HEK293 (cell line): ENCODE measurements around the gene S1PR5.

ENCODE experiments used
- FEZF1 ChIP-seq: fragments of 450-650 bp; formaldehyde crosslinking; IDR thresholded peaks from 2 replicates; pipeline ENCODE4 v1.5.1; 2016; ENCODE audit warnings: missing biosample characterization, missing genetic modification characterization
- KLF9 ChIP-seq: fragments of 450-650 bp; formaldehyde crosslinking; IDR thresholded peaks from 2 replicates; pipeline ENCODE4 v1.5.1; 2016; ENCODE audit warnings: missing biosample characterization, missing genetic modification characterization, low read depth
- TCF7L2 ChIP-seq: IDR thresholded peaks from 2 replicates; pipeline ENCODE4 v1.6.1; 2011; ENCODE audit warnings: low read depth, mild to moderate bottlenecking, inconsistent platforms, low read length, moderate library complexity, borderline replicate concordance
- ZFP3 ChIP-seq: fragments of 450-650 bp; formaldehyde crosslinking; IDR thresholded peaks from 2 replicates; pipeline ENCODE4 v1.5.1; 2016; ENCODE audit warnings: low read depth, missing biosample characterization, missing genetic modification characterization
- ZNF157 ChIP-seq: fragments of 450-650 bp; formaldehyde crosslinking; IDR thresholded peaks from 2 replicates; pipeline ENCODE4 v1.5.1; 2016; ENCODE audit warnings: missing biosample characterization, missing genetic modification characterization
- ZNF274 ChIP-seq, 2 experiments: fragments of 200-500 bp in 1 of 2; fragments of 450-650 bp in 1 of 2; sonication (Bioruptor generic) in 1 of 2; formaldehyde crosslinking in 1 of 2; IDR thresholded peaks; 2 replicates each; pipeline versions ENCODE4 v1.5.1 to v1.6.1; 2014 to 2016; ENCODE audit warnings: borderline replicate concordance in 1 of 2, inconsistent platforms in 1 of 2, low read length in 1 of 2, missing biosample characterization in 1 of 2, missing genetic modification characterization in 1 of 2
- ZNF837 ChIP-seq: fragments of 450-650 bp; formaldehyde crosslinking; IDR thresholded peaks from 2 replicates; pipeline ENCODE4 v1.5.1; 2016; ENCODE audit warnings: missing biosample characterization, missing genetic modification characterization
- TF ChIP-seq, protein P1 (sequence below): fragments of 450-650 bp; formaldehyde crosslinking; optimal IDR thresholded peaks from 2 replicates; pipeline ENCODE3; 2016; ENCODE audit warnings: missing biosample characterization, mild to moderate bottlenecking, missing genetic modification characterization
- TF ChIP-seq, protein P2 (sequence below): fragments of 450-650 bp; formaldehyde crosslinking; IDR thresholded peaks from 2 replicates; pipeline ENCODE4 v1.5.1; 2016; ENCODE audit warnings: missing biosample characterization, missing genetic modification characterization
- TF ChIP-seq, protein P3 (sequence below): fragments of 450-650 bp; formaldehyde crosslinking; IDR thresholded peaks from 2 replicates; pipeline ENCODE4 v1.5.1; 2016; ENCODE audit warnings: missing biosample characterization, missing genetic modification characterization
- TF ChIP-seq, protein P4 (sequence below): fragments of 450-650 bp; formaldehyde crosslinking; IDR thresholded peaks from 2 replicates; pipeline ENCODE4 v1.5.1; 2016; ENCODE audit warnings: missing biosample characterization, missing genetic modification characterization
- TF ChIP-seq, protein P5 (sequence below): fragments of 450-650 bp; formaldehyde crosslinking; IDR thresholded peaks from 2 replicates; pipeline ENCODE4 v1.5.1; 2016; ENCODE audit warnings: missing biosample characterization, missing genetic modification characterization

DNA sequence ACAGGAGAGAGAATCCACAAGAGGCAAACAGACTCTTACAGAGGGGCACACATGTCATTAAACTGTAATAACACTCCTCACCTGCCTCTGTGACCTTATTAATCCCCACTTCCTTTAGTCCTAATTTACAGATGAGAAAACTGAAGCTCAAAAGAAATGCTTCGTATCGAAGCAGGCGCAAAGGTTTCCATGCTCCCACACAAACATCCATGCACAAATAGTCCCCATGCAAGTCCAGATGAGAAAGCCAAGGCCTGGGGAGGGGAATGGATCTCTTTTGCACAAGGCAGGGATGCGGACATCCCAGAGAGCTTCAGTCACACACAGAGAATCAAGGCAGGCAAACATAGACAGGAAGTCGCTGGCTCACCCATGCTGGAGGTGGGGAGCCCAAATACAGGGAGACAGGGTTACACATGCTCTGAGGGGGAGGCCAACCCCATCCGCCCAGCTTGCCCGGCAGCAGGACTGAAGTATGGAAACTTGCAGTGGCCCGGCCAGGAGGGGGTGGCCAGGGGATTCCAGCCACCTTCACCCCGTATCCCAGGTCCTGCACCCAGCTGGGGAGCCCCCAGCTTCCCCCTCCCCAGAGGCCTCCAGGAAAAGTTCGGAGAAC, 468 bp downstream of the S1PR5 start:
- TF ChIP-seq, protein P1, sequence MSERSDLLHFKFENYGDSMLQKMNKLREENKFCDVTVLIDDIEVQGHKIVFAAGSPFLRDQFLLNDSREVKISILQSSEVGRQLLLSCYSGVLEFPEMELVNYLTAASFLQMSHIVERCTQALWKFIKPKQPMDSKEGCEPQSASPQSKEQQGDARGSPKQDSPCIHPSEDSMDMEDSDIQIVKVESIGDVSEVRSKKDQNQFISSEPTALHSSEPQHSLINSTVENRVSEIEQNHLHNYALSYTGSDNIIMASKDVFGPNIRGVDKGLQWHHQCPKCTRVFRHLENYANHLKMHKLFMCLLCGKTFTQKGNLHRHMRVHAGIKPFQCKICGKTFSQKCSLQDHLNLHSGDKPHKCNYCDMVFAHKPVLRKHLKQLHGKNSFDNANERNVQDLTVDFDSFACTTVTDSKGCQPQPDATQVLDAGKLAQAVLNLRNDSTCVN (tag by site-specific recombination): no peak
- TF ChIP-seq, protein P2, sequence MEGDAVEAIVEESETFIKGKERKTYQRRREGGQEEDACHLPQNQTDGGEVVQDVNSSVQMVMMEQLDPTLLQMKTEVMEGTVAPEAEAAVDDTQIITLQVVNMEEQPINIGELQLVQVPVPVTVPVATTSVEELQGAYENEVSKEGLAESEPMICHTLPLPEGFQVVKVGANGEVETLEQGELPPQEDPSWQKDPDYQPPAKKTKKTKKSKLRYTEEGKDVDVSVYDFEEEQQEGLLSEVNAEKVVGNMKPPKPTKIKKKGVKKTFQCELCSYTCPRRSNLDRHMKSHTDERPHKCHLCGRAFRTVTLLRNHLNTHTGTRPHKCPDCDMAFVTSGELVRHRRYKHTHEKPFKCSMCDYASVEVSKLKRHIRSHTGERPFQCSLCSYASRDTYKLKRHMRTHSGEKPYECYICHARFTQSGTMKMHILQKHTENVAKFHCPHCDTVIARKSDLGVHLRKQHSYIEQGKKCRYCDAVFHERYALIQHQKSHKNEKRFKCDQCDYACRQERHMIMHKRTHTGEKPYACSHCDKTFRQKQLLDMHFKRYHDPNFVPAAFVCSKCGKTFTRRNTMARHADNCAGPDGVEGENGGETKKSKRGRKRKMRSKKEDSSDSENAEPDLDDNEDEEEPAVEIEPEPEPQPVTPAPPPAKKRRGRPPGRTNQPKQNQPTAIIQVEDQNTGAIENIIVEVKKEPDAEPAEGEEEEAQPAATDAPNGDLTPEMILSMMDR: no peak
- TF ChIP-seq, protein P3, sequence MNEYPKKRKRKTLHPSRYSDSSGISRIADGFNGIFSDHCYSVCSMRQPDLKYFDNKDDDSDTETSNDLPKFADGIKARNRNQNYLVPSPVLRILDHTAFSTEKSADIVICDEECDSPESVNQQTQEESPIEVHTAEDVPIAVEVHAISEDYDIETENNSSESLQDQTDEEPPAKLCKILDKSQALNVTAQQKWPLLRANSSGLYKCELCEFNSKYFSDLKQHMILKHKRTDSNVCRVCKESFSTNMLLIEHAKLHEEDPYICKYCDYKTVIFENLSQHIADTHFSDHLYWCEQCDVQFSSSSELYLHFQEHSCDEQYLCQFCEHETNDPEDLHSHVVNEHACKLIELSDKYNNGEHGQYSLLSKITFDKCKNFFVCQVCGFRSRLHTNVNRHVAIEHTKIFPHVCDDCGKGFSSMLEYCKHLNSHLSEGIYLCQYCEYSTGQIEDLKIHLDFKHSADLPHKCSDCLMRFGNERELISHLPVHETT (tag by site-specific recombination): no peak
- TF ChIP-seq ZNF837 (tag by site-specific recombination) (no peak), ZNF274 (IDR thresholded peaks at IDR 0.05; ENCODE audit: low read length) (no peak), ZNF274 (tag by site-specific recombination; IDR thresholded peaks at IDR 0.05; ENCODE audit: borderline replicate concordance) (no peak), ZFP3 (tag by site-specific recombination) (no peak), KLF9 (no peak), ZNF157 (tag by site-specific recombination) (no peak), TCF7L2 (no peak), FEZF1 (tag by site-specific recombination) (no peak)
- TF ChIP-seq, protein P4, sequence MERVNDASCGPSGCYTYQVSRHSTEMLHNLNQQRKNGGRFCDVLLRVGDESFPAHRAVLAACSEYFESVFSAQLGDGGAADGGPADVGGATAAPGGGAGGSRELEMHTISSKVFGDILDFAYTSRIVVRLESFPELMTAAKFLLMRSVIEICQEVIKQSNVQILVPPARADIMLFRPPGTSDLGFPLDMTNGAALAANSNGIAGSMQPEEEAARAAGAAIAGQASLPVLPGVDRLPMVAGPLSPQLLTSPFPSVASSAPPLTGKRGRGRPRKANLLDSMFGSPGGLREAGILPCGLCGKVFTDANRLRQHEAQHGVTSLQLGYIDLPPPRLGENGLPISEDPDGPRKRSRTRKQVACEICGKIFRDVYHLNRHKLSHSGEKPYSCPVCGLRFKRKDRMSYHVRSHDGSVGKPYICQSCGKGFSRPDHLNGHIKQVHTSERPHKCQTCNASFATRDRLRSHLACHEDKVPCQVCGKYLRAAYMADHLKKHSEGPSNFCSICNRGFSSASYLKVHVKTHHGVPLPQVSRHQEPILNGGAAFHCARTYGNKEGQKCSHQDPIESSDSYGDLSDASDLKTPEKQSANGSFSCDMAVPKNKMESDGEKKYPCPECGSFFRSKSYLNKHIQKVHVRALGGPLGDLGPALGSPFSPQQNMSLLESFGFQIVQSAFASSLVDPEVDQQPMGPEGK (tag by site-specific recombination): peak; percentile 11
- TF ChIP-seq, protein P5, sequence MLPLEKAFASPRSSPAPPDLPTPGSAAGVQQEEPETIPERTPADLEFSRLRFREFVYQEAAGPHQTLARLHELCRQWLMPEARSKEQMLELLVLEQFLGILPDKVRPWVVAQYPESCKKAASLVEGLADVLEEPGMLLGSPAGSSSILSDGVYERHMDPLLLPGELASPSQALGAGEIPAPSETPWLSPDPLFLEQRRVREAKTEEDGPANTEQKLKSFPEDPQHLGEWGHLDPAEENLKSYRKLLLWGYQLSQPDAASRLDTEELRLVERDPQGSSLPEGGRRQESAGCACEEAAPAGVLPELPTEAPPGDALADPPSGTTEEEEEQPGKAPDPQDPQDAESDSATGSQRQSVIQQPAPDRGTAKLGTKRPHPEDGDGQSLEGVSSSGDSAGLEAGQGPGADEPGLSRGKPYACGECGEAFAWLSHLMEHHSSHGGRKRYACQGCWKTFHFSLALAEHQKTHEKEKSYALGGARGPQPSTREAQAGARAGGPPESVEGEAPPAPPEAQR (tag by site-specific recombination): no peak
